Endothelial cell of umbilical vein (primary cell): ENCODE measurements around the gene LPP. TPM values are rescaled to one million over a fixed set of nuclear protein-coding genes. Genes with fewer than 3 reads are reported as not detected.

Source experiments
- BruUV-seq: library from RNA; stranded (reverse); fragments of 400-500 nt; replicated peaks from 2 replicates; lab custom pipeline; 2021; lab: Mats Ljungman, UMichigan
- CTCF ChIA-PET: fragments of 300-600, 350-600 bp; sonication (Branson Sonifier 250); formaldehyde crosslinking; loops from one replicate; lab custom pipeline; 2021; ENCODE audit warnings: antibody characterized with exemption, inconsistent platforms; lab: Charles Lee
- POLR2A ChIA-PET: fragments of 300-600, 350-600 bp; sonication (Branson Sonifier 250); formaldehyde crosslinking; loops from one replicate; lab custom pipeline; 2021; ENCODE audit warnings: antibody characterized with exemption, inconsistent platforms; lab: Charles Lee
- DNase-seq: peaks from one replicate; pipeline ENCODE4 v3.0.0-alpha.2; 2011; ENCODE audit warnings: low read depth, low spot score
- FAIRE-seq: peaks from 2 replicates; lab custom pipeline; 2011; peaks lifted over from hg19 to GRCh38; lab: Jason Lieb, UNC
- H2AFZ ChIP-seq: 2 replicates; pipeline ENCODE4 v1.6.0; 2012; ENCODE audit warnings: low read depth, low read length, control low read depth, inconsistent platforms
- H3K27ac ChIP-seq: 2 replicates; pipeline ENCODE4 v1.5.1; 2011; ENCODE audit warnings: low read depth, mild to moderate bottlenecking, control low read depth, low read length, moderate library complexity; ENCODE audit not compliant: insufficient read depth
- H3K27me3 ChIP-seq, 2 experiments: 2 replicates each; pipeline versions ENCODE4 v1.6.0 to v1.6.1; 2011; ENCODE audit warnings: low read length in 2 of 2, mixed read lengths in 1 of 2; ENCODE audit not compliant: control insufficient read depth in 2 of 2, insufficient read depth in 2 of 2
- H3K36me3 ChIP-seq, 2 experiments: 2 replicates in 1 of 2; 3 replicates in 1 of 2; pipeline ENCODE4 v1.5.1; 2011; ENCODE audit warnings: low read length in 2 of 2, mild to moderate bottlenecking in 1 of 2, moderate library complexity in 1 of 2; ENCODE audit not compliant: control insufficient read depth in 2 of 2, insufficient read depth in 2 of 2; ENCODE audit errors: extremely low read depth in 1 of 2
- H3K4me1 ChIP-seq: 3 replicates; pipeline ENCODE4 v1.5.1; 2011; ENCODE audit warnings: mild to moderate bottlenecking, low read length; ENCODE audit not compliant: control insufficient read depth, insufficient read depth; ENCODE audit errors: extremely low read depth
- H3K4me2 ChIP-seq: 2 replicates; pipeline ENCODE4 v1.6.1; 2011; ENCODE audit warnings: low read length, control low read depth, mixed read lengths; ENCODE audit not compliant: insufficient read depth
- H3K4me3 ChIP-seq, 3 experiments: fragments of 200-600 bp in 1 of 3; sonication (generic), shearing (Covaris generic) in 1 of 3; replicated peaks in 1 of 3; 2 replicates each; pipeline ENCODE4 v1.5.1; 2011 to 2016; ENCODE audit warnings: control low read depth in 3 of 3, low read length in 3 of 3, mild to moderate bottlenecking in 2 of 3, inconsistent platforms in 1 of 3, low read depth in 1 of 3, moderate library complexity in 1 of 3; ENCODE audit not compliant: insufficient read depth in 1 of 3
- H3K79me2 ChIP-seq: 2 replicates; pipeline ENCODE4 v1.6.0; 2012; ENCODE audit warnings: low read length, inconsistent platforms; ENCODE audit not compliant: control insufficient read depth, insufficient read depth
- H3K9ac ChIP-seq: replicated peaks from 2 replicates; pipeline ENCODE3; 2011; ENCODE audit warnings: low read length, control low read depth; ENCODE audit not compliant: insufficient read depth; ENCODE audit errors: extremely low read depth
- H3K9me1 ChIP-seq: replicated peaks from 3 replicates; pipeline ENCODE4 v1.6.0; 2011; ENCODE audit warnings: mild to moderate bottlenecking, low read length; ENCODE audit not compliant: control insufficient read depth, insufficient read depth; ENCODE audit errors: extremely low read depth
- H3K9me3 ChIP-seq: replicated peaks from 2 replicates; pipeline ENCODE4 v1.5.1; 2012; ENCODE audit warnings: low read length, inconsistent platforms; ENCODE audit not compliant: control insufficient read depth, insufficient read depth
- H4K20me1 ChIP-seq: replicated peaks from 2 replicates; pipeline ENCODE3; 2011; ENCODE audit warnings: mild to moderate bottlenecking, low read length; ENCODE audit not compliant: control insufficient read depth, insufficient read depth; ENCODE audit errors: extremely low read depth
- CTCF ChIP-seq, 2 donors: IDR thresholded peaks; 1 replicate in 1 of 2; 2 replicates in 1 of 2; pipeline ENCODE4 v1.5.1; 2011; ENCODE audit warnings: low read length in 2 of 2, mild to moderate bottlenecking in 2 of 2, moderate library complexity in 2 of 2, control low read depth in 1 of 2, inconsistent platforms in 1 of 2, low read depth in 1 of 2; ENCODE audit not compliant: insufficient read depth in 1 of 2; ENCODE audit errors: extremely low read depth in 1 of 2
- EZH2 ChIP-seq: IDR thresholded peaks from 2 replicates; pipeline ENCODE4 v1.6.1; 2012; ENCODE audit warnings: borderline replicate concordance, low read depth, mild to moderate bottlenecking, moderate library complexity, low read length, inconsistent platforms; ENCODE audit not compliant: severe bottlenecking
- FOS ChIP-seq: IDR thresholded peaks from 2 replicates; pipeline ENCODE4 v1.6.1; 2011; ENCODE audit warnings: mild to moderate bottlenecking, low read length, moderate library complexity, borderline replicate concordance; ENCODE audit not compliant: insufficient read depth
- GATA2 ChIP-seq: IDR thresholded peaks from 2 replicates; pipeline ENCODE4 v1.7.0; 2011; ENCODE audit warnings: low read depth, mild to moderate bottlenecking, moderate library complexity, mixed read lengths, low read length; ENCODE audit not compliant: insufficient read length, insufficient read depth
- JUN ChIP-seq: IDR thresholded peaks from 2 replicates; pipeline ENCODE4 v1.6.1; 2011; ENCODE audit warnings: borderline replicate concordance, low read depth; ENCODE audit not compliant: insufficient read length, insufficient read depth
- MYC ChIP-seq: IDR thresholded peaks from one replicate; pipeline ENCODE4 v1.6.1; 2011; ENCODE audit warnings: mild to moderate bottlenecking, low read depth, low read length
- POLR2A ChIP-seq: IDR thresholded peaks from 2 replicates; pipeline ENCODE4 v1.6.1; 2012; ENCODE audit warnings: low read depth, mild to moderate bottlenecking, control low read depth, low read length
- POLR2AphosphoS5 ChIP-seq: IDR thresholded peaks from 2 replicates; pipeline ENCODE4 v1.6.1; 2012; ENCODE audit warnings: low read depth, mild to moderate bottlenecking, control low read depth, low read length, moderate library complexity; ENCODE audit not compliant: insufficient read depth
- dilution Hi-C: fragments of 300-500 bp; cut with MboI; formaldehyde crosslinking; loops from one replicate; pipeline ENCODE4 v1.15.0; 2019; ENCODE audit warnings: low sequenced_read_pairs; ENCODE audit not compliant: extremely low pct_ligation_motif_present
- intact Hi-C: fragments of 100-400 bp; cut with micrococcal nuclease; formaldehyde crosslinking; loops from one replicate; pipeline ENCODE4 v1.10.0; 2022
- polyA plus RNA-seq, 4 experiments: library from polyadenylated mRNA; depleted of rRNA in 3 of 4; stranded (reverse) in 3 of 4; unstranded in 1 of 4; fragments of >200 nt; gene quantifications; 2 replicates each; pipeline versions ENCODE4 v1.2.1 to v1.2.3, GENCODE V29; 2011 to 2012; ENCODE audit warnings: missing spikeins in 1 of 4
- total RNA-seq: library from RNA; stranded (reverse); gene quantifications from 2 replicates; pipeline ENCODE4 v1.2.3, GENCODE V29; 2021
- TF ChIP-seq, protein P1 (sequence below): IDR thresholded peaks from 2 replicates; pipeline ENCODE4 v1.6.1; 2011; ENCODE audit not compliant: insufficient read depth, insufficient read length

The LPP gene
- total and polyA plus RNA-seq, 2 donors (not counting 3 experiments of a cell fraction or from before 2014, with no cell fraction given): 16.9 to 153 TPM

GRCh38 chr3:188796122-188796631 is 642.2 kb downstream of the LPP start:
- Histone ChIP-seq H3K9ac (no peak overlapping the region), H3K27me3 (no peaks in the 10 kb centered on the region), H3K4me2 (no peak overlapping the region), H3K4me3 (no peak overlapping the region), H3K4me1 (peaks cover 11% of the 10 kb centered on the region), H2AFZ (no peak overlapping the region), H3K27ac (peak overlapping the region; percentile 57), H3K36me3 (no peaks in the 10 kb centered on the region), H3K79me2 (no peaks in the 10 kb centered on the region), H4K20me1 (no peaks in the 10 kb centered on the region), H3K9me3 (no peaks in the 10 kb centered on the region), H3K9me1 (no peaks in the 10 kb centered on the region)
- TF ChIP-seq CTCF (IDR thresholded peaks at IDR 0.05; ENCODE audit: extremely low read depth in 1 of 2, insufficient read depth in 1 of 2, low read depth in 1 of 2, low read length in 2 of 2): no peak
- TF ChIP-seq GATA2: peak; percentile 74
- no peak for TF ChIP-seq POLR2A
- TF ChIP-seq FOS: peak; percentile 49
- TF ChIP-seq, protein P1, sequence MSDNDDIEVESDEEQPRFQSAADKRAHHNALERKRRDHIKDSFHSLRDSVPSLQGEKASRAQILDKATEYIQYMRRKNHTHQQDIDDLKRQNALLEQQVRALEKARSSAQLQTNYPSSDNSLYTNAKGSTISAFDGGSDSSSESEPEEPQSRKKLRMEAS: no peak
- no peak for TF ChIP-seq EZH2
- no peak for TF ChIP-seq JUN
- TF ChIP-seq MYC: no peak
- TF ChIP-seq POLR2AphosphoS5: peak; percentile 36
- POLR2A ChIA-PET: no interaction called here
- peak; percentile 78 for FAIRE-seq
- intact Hi-C loops: no loop called here
- DNase-seq: peak; percentile 52
- no TSS peak for BruUV-seq
- CTCF ChIA-PET: interaction anchor here (1.0 to 1.9 kb wide), 4 partner anchors 47 to 1056 kb away, joined by 3 to 7 read pairs (median 4); no protein-coding TSS in a partner anchor
- dilution Hi-C loops: no loop called here
